Osteocyte (in vitro differentiated cells): ENCODE data around the gene PTPRG. TPM values are rescaled to one million over a fixed set of nuclear protein-coding genes. Genes with fewer than 3 reads are reported as not detected.

Source experiments
- DNase-seq: peaks from one replicate; pipeline ENCODE4 v3.0.0; 2021; ENCODE audit warnings: mixed read lengths; ENCODE audit not compliant: unreplicated experiment; ENCODE audit errors: extremely low spot score
- H3K27ac Mint-ChIP-seq: one replicate; pipeline ENCODE4 v1.8.0; 2021; ENCODE audit warnings: mild to moderate bottlenecking, mixed read lengths; ENCODE audit not compliant: unreplicated experiment
- H3K27me3 Mint-ChIP-seq: one replicate; pipeline ENCODE4 v1.8.0; 2021; ENCODE audit warnings: mixed read lengths; ENCODE audit not compliant: unreplicated experiment
- H3K36me3 Mint-ChIP-seq: one replicate; pipeline ENCODE4 v1.8.0; 2021; ENCODE audit warnings: mixed read lengths; ENCODE audit not compliant: unreplicated experiment
- H3K4me1 Mint-ChIP-seq: one replicate; pipeline ENCODE4 v1.8.0; 2021; ENCODE audit warnings: mixed read lengths; ENCODE audit not compliant: unreplicated experiment
- H3K4me3 Mint-ChIP-seq: one replicate; pipeline ENCODE4 v1.8.0; 2021; ENCODE audit warnings: mild to moderate bottlenecking, moderate library complexity, mixed read lengths; ENCODE audit not compliant: unreplicated experiment
- H3K9me3 Mint-ChIP-seq: one replicate; pipeline ENCODE4 v1.8.0; 2021; ENCODE audit warnings: mixed read lengths; ENCODE audit not compliant: unreplicated experiment
- total RNA-seq: library from RNA; stranded (reverse); gene quantifications from 2 replicates; pipeline ENCODE4 v1.2.1, GENCODE V29; 2021
- TF ChIP-seq, protein P1 (sequence below): fragments of 200-600 bp; sonication (generic); IDR thresholded peaks from 2 replicates; pipeline ENCODE4 v1.5.0; 2021; ENCODE audit warnings: antibody characterized with exemption, mild to moderate bottlenecking, moderate library complexity

PTPRG gene
- total RNA-seq, 1 donor from 2014 or later: 48.1 TPM

DNA sequence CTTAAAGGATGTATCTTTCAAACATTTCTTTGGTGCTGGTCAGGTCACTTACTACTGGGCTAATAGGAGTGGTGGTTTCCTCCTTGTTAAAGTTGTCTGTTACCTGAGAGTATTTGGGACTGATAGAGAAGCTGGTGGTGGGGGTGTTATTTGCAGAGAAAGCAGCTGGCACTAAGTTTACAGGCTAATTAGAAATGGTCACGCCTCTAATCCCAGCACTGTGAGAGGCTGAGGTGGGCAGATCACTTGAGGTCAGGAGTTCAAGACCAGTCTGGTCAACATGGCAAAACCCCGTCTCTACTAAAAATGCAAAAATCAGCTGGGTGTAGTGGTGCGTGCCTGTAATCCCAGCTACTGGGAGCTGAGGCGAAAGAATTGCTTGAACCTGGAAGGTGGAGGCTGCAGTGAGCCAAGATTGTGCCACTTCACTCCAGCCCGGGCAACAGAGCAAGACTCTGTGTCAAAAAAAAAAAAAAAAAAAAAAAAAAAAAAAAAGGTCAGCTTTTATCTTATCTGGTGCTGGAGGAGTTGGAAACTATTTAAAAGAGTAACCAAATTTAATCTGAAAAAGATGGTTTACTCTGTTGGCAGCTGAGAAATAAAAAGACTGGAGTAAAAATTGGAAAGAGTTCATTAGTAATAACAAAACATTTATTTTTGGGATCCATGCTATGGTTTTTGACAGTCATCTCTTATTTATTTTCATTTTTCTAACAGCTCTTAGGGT, 332.6 kb downstream of the PTPRG start:
- TF ChIP-seq, protein P1, sequence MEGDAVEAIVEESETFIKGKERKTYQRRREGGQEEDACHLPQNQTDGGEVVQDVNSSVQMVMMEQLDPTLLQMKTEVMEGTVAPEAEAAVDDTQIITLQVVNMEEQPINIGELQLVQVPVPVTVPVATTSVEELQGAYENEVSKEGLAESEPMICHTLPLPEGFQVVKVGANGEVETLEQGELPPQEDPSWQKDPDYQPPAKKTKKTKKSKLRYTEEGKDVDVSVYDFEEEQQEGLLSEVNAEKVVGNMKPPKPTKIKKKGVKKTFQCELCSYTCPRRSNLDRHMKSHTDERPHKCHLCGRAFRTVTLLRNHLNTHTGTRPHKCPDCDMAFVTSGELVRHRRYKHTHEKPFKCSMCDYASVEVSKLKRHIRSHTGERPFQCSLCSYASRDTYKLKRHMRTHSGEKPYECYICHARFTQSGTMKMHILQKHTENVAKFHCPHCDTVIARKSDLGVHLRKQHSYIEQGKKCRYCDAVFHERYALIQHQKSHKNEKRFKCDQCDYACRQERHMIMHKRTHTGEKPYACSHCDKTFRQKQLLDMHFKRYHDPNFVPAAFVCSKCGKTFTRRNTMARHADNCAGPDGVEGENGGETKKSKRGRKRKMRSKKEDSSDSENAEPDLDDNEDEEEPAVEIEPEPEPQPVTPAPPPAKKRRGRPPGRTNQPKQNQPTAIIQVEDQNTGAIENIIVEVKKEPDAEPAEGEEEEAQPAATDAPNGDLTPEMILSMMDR: no peak
- H3K9me3 Mint-ChIP-seq: no peaks in the 10 kb centered on the region
- H3K27ac Mint-ChIP-seq: no peak overlapping the region
- DNase-seq: no peak
- H3K4me1 Mint-ChIP-seq: peaks cover 18% of the 10 kb centered on the region
- H3K36me3 Mint-ChIP-seq: no peaks in the 10 kb centered on the region
- no peaks in the 10 kb centered on the region for H3K27me3 Mint-ChIP-seq
- no peak overlapping the region for H3K4me3 Mint-ChIP-seq

- TF ChIP-seq, protein P1: no peak
- Mint-ChIP-seq H3K27ac (no peak overlapping the region), H3K9me3 (no peaks in the 10 kb centered on the region), H3K36me3 (no peaks in the 10 kb centered on the region), H3K4me1 (peaks cover 20% of the 10 kb centered on the region), H3K4me3 (no peak overlapping the region), H3K27me3 (no peaks in the 10 kb centered on the region)
- DNase-seq: no peak
Observed at GRCh38 chr3:61894988-61895935, 333.9 kb downstream of the PTPRG start.

DNA sequence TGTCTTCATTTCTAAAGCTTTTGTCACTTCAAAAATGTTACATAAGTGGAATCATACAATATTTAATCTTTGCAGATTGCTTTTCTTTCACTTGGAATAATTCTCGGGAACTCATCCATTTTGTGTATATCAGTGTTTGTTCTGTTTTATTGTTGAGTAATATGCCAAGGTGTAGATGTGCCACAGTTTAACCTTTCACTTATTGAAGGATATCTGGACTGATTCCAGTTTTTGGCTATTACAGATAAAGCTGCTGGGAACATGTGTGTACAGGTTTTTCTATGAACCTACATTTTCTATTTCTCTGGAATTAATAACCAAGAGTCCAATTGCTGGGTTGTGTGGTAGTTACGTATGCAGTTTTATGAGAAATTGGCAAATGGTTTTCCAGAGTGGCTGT, 334.9 kb downstream of the PTPRG start:
- H3K27me3 Mint-ChIP-seq: no peaks in the 10 kb centered on the region
- TF ChIP-seq, protein P1: no peak
- no peak overlapping the region for H3K27ac Mint-ChIP-seq
- no peaks in the 10 kb centered on the region for H3K9me3 Mint-ChIP-seq
- peaks cover 20% of the 10 kb centered on the region for H3K4me1 Mint-ChIP-seq
- no peaks in the 10 kb centered on the region for H3K36me3 Mint-ChIP-seq
- DNase-seq: no peak
- no peak overlapping the region for H3K4me3 Mint-ChIP-seq

- Mint-ChIP-seq H3K36me3 (no peaks in the 10 kb centered on the region), H3K4me3 (no peak overlapping the region), H3K27me3 (no peaks in the 10 kb centered on the region), H3K4me1 (peaks cover 18% of the 10 kb centered on the region), H3K27ac (no peak overlapping the region), H3K9me3 (no peaks in the 10 kb centered on the region)
- TF ChIP-seq, protein P1: no peak
- no peak for DNase-seq
Observed at GRCh38 chr3:61897848-61898247, 336.5 kb downstream of the PTPRG start.
